ENCODE measurements around the gene AHCYL2.

- TF ChIP-seq POLR2AphosphoS5 (IDR thresholded peaks at IDR 0.05; ENCODE audit: insufficient read depth, low read depth, low read length) (no peak), JUN (IDR thresholded peaks at IDR 0.05; ENCODE audit: borderline replicate concordance, insufficient read depth, insufficient read length, low read depth) (no peak), POLR2A (IDR thresholded peaks at IDR 0.05; ENCODE audit: low read depth, low read length) (no peak), EZH2 (IDR thresholded peaks at IDR 0.05; ENCODE audit: borderline replicate concordance, low read depth, low read length, severe bottlenecking) (no peak), MAX (IDR thresholded peaks at IDR 0.05; ENCODE audit: insufficient read depth, insufficient read length) (no peak), GATA2 (IDR thresholded peaks at IDR 0.05; ENCODE audit: insufficient read depth, insufficient read length, low read depth, low read length) (no peak), MYC (IDR thresholded peaks at IDR 0.05; ENCODE audit: low read depth, low read length) (no peak)
- TF ChIP-seq, protein P1, sequence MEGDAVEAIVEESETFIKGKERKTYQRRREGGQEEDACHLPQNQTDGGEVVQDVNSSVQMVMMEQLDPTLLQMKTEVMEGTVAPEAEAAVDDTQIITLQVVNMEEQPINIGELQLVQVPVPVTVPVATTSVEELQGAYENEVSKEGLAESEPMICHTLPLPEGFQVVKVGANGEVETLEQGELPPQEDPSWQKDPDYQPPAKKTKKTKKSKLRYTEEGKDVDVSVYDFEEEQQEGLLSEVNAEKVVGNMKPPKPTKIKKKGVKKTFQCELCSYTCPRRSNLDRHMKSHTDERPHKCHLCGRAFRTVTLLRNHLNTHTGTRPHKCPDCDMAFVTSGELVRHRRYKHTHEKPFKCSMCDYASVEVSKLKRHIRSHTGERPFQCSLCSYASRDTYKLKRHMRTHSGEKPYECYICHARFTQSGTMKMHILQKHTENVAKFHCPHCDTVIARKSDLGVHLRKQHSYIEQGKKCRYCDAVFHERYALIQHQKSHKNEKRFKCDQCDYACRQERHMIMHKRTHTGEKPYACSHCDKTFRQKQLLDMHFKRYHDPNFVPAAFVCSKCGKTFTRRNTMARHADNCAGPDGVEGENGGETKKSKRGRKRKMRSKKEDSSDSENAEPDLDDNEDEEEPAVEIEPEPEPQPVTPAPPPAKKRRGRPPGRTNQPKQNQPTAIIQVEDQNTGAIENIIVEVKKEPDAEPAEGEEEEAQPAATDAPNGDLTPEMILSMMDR (IDR thresholded peaks at IDR 0.05; ENCODE audit: extremely low read depth in 1 of 2, insufficient read depth in 1 of 2, low read depth in 1 of 2, low read length in 2 of 2): no peak
Measured at GRCh38 chr7:129203050-129203741, 21.6 kb upstream of the AHCYL2 start.
